ENCODE results near the gene TMC2.

Gene TMC2

DNA sequence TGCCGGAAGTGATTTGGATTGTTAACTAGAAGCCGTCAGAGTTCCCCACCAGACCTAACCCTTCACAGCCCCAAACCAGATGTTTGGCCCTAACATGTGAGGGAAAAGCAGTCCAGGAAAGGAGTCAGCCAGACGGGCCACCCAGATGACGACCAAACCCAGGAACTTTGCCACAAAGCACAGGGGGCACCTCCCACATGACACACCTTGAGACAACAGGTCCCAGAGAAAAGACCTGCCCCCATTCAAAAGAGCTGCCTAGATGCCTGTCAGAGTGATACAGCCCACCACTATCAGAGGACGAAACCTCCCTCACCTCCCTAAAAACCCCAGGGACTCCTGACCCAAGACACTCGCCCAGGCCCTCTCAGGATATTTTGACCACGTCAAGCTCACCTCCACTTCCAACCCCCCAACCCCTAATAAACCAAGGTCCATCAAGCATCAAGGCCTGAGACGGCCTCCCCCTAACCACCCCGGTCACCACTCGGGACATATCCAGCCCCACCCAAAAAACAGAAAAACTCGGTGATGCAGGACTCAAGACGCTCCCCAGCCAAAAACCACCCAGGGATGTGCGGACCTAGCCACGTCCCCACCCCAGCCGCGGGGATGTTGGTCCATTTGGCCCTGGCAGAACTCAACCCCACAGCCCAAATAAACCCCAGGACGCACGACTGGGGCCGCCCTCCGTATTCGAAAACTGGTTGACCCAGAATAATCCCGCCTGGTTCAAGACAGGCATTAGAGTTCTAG, 28.3 kb upstream of the TMC2 start:
- 0 out of 2 replicates have a peak, but pooled peaks cover 3% of the 10 kb centered on the region for H3K27me3 ChIP-seq (ENCODE audit: control insufficient read depth, low read length)
- H3F3A ChIP-seq (ENCODE audit: control insufficient read depth, insufficient read depth) = no peaks in the 10 kb centered on the region
- no peaks in the 10 kb centered on the region for H4K20me1 ChIP-seq (ENCODE audit: control insufficient read depth, insufficient read depth, low read depth, low read length)
- H3K4me3 ChIP-seq (ENCODE audit: low read length) = peak overlapping the region; percentile 99
- TF ChIP-seq, protein P1, sequence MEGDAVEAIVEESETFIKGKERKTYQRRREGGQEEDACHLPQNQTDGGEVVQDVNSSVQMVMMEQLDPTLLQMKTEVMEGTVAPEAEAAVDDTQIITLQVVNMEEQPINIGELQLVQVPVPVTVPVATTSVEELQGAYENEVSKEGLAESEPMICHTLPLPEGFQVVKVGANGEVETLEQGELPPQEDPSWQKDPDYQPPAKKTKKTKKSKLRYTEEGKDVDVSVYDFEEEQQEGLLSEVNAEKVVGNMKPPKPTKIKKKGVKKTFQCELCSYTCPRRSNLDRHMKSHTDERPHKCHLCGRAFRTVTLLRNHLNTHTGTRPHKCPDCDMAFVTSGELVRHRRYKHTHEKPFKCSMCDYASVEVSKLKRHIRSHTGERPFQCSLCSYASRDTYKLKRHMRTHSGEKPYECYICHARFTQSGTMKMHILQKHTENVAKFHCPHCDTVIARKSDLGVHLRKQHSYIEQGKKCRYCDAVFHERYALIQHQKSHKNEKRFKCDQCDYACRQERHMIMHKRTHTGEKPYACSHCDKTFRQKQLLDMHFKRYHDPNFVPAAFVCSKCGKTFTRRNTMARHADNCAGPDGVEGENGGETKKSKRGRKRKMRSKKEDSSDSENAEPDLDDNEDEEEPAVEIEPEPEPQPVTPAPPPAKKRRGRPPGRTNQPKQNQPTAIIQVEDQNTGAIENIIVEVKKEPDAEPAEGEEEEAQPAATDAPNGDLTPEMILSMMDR (IDR thresholded peaks at IDR 0.05; ENCODE audit: low read depth, low read length, poor library complexity, severe bottlenecking) = no peak
- no peak for TF ChIP-seq EZH2phosphoT487 (IDR thresholded peaks at IDR 0.05; ENCODE audit: borderline replicate concordance, low read length)
- H3K79me2 ChIP-seq (ENCODE audit: control insufficient read depth, low read length) = peaks cover 27% of the 10 kb centered on the region
- H3K4me2 ChIP-seq (ENCODE audit: low read length) = peak overlapping the region; percentile 94
- H3K27ac ChIP-seq (ENCODE audit: low read depth, low read length) = peak overlapping the region; percentile 62
- no peaks in the 10 kb centered on the region; the same call in 1 of the 2 replicates for H3K9me2 ChIP-seq (replicated peaks; ENCODE audit: control insufficient read depth, low read length)
- no peaks in the 10 kb centered on the region for H3K9me3 ChIP-seq (ENCODE audit: control insufficient read depth, insufficient read depth, low read length)
- peaks cover 4% of the 10 kb centered on the region; the same call in 1 of the 2 replicates for H3K36me3 ChIP-seq (ENCODE audit: control insufficient read depth, low read length)
- H3K4me1 ChIP-seq (ENCODE audit: control insufficient read depth, low read length) = peaks cover 17% of the 10 kb centered on the region

DNA sequence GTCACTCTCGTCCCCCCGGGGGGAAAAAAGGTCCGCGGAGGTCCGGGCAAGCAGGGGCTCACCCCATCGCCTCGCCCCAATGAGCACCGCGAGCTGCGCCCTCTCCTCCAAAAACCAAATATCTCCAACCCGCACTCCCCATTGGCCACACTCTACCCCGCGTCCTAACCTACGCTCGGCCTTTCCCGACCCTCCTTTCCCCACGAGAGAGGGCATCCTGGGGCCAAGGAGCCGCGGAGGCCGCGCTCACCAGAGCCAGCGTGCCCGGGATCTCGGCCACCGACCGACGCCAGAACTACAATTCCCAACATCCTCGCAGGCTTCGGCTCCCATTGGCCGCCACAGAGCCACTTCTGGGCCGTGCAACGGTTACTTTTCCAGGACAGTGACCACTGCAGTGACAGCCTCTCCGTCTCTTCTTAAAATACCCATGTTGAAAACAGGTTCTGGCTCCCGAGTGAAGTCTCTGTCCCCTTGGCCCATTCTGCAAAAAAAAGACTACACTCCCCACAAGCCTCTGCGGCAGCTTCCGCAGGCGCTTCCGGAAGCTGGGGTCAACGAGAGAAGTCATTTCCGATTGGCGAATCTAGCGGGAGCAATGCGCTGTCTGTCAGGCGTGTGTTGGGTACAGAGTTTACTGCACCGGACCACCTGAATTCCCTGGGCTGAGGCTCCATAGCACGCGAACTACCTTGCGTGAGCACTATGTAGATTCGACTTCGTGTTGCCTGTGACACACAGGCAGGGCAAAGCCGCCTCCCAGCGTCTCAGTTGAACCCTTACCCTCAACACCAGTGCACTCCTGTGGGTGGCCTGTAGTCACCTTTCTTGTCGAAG, 27.5 kb upstream of the TMC2 start, which contains the start of gene ZNF343:
Gene ZNF343 (minus strand): TSS at position 285 of the 837 bp plus-strand sequence. CDS start 15,020 bp downstream, outside the sequence.
- Histone ChIP-seq H3K4me1 (ENCODE audit: control insufficient read depth, low read length) (peaks cover 17% of the 10 kb centered on the region), H3F3A (ENCODE audit: control insufficient read depth, insufficient read depth) (no peaks in the 10 kb centered on the region), H3K9me3 (ENCODE audit: control insufficient read depth, insufficient read depth, low read length) (no peaks in the 10 kb centered on the region), H3K27me3 (ENCODE audit: control insufficient read depth, low read length) (peaks cover 10% of the 10 kb centered on the region), H3K9me2 (replicated peaks; ENCODE audit: control insufficient read depth, low read length) (no peaks in the 10 kb centered on the region; the same call in 1 of the 2 replicates), H4K20me1 (ENCODE audit: control insufficient read depth, insufficient read depth, low read depth, low read length) (no peaks in the 10 kb centered on the region), H3K36me3 (ENCODE audit: control insufficient read depth, low read length) (peaks cover 4% of the 10 kb centered on the region; the same call in 1 of the 2 replicates), H3K4me3 (ENCODE audit: low read length) (peak within 1 kb of the TSS; percentile 99), H3K4me2 (ENCODE audit: low read length) (peak within 1 kb of the TSS; percentile 94), H3K27ac (ENCODE audit: low read depth, low read length) (peak within 1 kb of the TSS; percentile 62), H3K79me2 (ENCODE audit: control insufficient read depth, low read length) (peaks cover 27% of the 10 kb centered on the region)
- TF ChIP-seq, protein P1 (IDR thresholded peaks at IDR 0.05; ENCODE audit: low read depth, low read length, poor library complexity, severe bottlenecking) = no peak
- TF ChIP-seq EZH2phosphoT487 (IDR thresholded peaks at IDR 0.05; ENCODE audit: borderline replicate concordance, low read length) = no peak

DNA sequence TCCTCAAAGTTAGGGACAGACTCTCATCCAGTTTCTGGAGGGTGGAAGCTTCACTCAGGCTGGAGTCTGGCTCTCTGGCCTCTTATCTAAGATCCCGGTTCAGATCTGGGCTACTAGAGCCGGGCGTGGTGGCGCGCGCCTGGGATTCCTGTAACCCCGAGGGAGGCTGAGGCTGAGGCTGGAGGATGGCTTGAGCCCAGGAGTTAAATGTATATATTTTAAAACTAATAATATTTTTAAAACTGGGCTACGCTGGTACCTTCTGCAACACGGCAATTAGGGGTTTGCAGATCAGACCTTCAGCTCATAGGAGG, 26.9 kb upstream of the TMC2 start:
- H3F3A ChIP-seq (ENCODE audit: control insufficient read depth, insufficient read depth) = no peaks in the 10 kb centered on the region
- TF ChIP-seq EZH2phosphoT487 (IDR thresholded peaks at IDR 0.05; ENCODE audit: borderline replicate concordance, low read length) = no peak
- TF ChIP-seq, protein P1 (IDR thresholded peaks at IDR 0.05; ENCODE audit: low read depth, low read length, poor library complexity, severe bottlenecking) = no peak
- peak overlapping the region; percentile 62; the same call in 1 of the 2 replicates for H3K27ac ChIP-seq (ENCODE audit: low read depth, low read length)
- H3K79me2 ChIP-seq (ENCODE audit: control insufficient read depth, low read length) = peaks cover 27% of the 10 kb centered on the region
- H3K4me1 ChIP-seq (ENCODE audit: control insufficient read depth, low read length) = peaks cover 17% of the 10 kb centered on the region
- peaks cover 11% of the 10 kb centered on the region for H3K27me3 ChIP-seq (ENCODE audit: control insufficient read depth, low read length)
- no peaks in the 10 kb centered on the region; the same call in 1 of the 2 replicates for H3K9me2 ChIP-seq (replicated peaks; ENCODE audit: control insufficient read depth, low read length)
- peak overlapping the region; percentile 99 for H3K4me3 ChIP-seq (ENCODE audit: low read length)
- H4K20me1 ChIP-seq (ENCODE audit: control insufficient read depth, insufficient read depth, low read depth, low read length) = no peaks in the 10 kb centered on the region
- H3K4me2 ChIP-seq (ENCODE audit: low read length) = peak overlapping the region; percentile 94
- H3K9me3 ChIP-seq (ENCODE audit: control insufficient read depth, insufficient read depth, low read length) = no peaks in the 10 kb centered on the region
- H3K36me3 ChIP-seq (ENCODE audit: control insufficient read depth, low read length) = peaks cover 4% of the 10 kb centered on the region; the same call in 1 of the 2 replicates
